ENCODE results near the gene DCXR. TPM values are rescaled to one million over a fixed set of nuclear protein-coding genes. Genes with fewer than 3 reads are reported as not detected.

DCXR gene
- total RNA-seq (2022; extraction: Qiagen RNA extraction) = 64.0 to 107 TPM (median 101 TPM) in 5 replicates

GRCh38 chr17:82037092-82037888 is at the start of gene DCXR:
Gene DCXR, minus strand, starts transcription at chr17:82037697. Its CDS starts 15 bp downstream, at chr17:82037682.

DNA sequence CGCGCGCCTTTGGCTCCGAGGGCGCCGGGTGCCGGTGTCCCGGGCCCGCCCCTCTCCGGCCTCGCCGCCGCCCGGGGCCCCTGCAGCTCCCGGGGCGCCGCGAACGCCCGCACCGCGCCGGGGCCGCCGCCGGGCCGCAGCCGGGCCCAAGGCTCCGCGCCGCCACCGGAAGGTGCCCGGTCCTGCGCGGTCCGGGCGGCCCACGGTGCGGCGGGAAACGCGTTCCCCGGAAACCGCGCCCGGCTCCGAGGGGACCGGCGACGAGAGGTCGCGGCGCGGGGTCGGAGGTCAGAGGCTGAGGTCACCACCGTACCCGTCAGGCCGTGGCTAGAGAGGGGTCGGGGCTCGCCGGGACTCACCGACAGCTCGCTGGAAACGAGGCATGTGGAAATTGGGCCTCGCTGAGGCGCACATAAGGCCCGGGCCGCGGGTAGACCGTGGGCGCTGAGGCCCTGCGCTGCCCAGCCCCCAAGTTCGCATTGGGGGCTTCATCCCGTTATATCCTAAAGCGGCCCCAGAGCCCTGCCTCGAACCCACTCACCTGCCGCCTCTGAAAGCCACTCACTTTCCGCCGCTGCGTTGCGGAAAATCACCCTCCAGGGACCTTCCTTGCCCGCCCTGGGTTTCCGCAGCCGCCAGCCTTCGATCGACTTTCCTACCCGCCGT is 28.3 kb upstream of the DCXR start, which contains the start of gene DUS1L:
TSS of gene DUS1L (minus strand) at position 167 of the 666 bp plus-strand sequence. CDS start 745 bp downstream, outside the sequence.

GRCh38 chr17:82051776-82052637 is 14.5 kb upstream of the DCXR start, which contains the start of the genes GPS1 and RFNG:
Gene GPS1, plus strand, starts transcription at chr17:82051898. Its CDS starts 34 bp downstream, at chr17:82051932.
Gene RFNG, minus strand, starts transcription at chr17:82051811. Its CDS starts 45 bp downstream, at chr17:82051766.

GRCh38 chr17:82031303-82031884 is 6.1 kb downstream of the DCXR start, which contains the start of gene RAC3:
Gene RAC3, plus strand, starts transcription at chr17:82031678. Its CDS starts 84 bp downstream, at chr17:82031762.

DNA sequence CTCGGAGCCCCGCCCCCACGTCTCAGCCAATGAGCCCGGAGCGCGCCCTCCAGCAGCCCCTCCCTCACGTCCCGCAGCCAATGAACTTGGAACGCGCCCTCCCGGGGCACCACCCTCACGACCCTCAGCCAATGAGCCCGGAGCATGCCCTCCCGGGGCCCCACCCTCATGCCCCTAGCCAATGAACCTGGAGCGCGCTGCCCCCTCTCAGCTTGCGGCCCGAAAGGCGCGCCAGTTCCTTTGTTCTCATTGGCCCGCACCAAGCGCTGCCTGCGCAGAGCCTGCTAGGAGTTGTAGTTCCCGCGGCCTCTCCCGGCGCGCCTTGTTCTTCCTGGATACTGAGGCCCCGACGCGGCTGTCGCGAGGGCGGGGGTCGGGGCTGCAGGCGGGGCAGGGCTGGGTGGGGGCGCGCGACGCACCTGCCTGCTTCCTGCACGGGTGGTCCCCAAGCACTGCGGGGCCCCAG is 14.5 kb downstream of the DCXR start, which contains the start of gene LRRC45:
TSS of gene LRRC45 (plus strand) at position 325 of the 466 bp plus-strand sequence. CDS start 339 bp downstream, outside the sequence.

DNA sequence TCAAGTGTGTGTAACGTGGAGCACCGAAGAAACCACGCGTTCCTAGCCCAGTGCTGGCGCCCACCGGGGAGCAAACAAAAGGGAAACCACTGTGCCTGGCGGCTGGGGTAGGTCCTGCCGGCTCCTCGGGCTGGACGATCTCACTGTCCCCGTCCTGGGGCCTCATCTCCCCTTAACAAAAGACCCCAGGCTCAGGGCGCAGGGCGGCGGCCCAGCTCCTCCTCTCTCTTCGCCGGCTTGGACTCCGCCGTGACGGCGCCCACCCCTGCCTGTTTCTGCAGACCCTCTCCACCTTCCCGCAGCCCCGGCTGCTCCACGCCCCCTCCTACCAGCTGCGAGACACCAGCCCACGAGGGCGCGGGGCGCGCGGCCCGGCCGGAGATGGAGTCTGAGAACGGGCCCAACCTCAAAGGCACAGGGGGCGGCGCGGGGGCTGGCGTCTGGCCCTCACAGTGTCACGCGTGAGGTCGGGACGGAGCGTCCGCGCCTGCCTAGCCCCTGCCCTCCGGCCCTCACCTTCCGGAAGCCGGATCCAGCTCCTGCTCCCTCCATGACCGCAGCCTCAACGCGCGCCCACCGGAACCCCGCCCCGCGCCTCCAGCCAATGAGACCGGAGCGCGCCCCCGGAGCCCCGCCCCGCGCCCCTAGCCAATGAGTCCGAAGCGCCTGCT is 15.1 kb downstream of the DCXR start, which contains the start of gene CENPX:
TSS of gene CENPX (minus strand) at position 569 of the 671 bp plus-strand sequence. CDS start at position 552, 17 bp downstream.

Other genes starting within 250 kb of the DCXR start
- gene GCGR, start 233.5 kb downstream of the DCXR start, total RNA-seq (2022; extraction: Qiagen RNA extraction) = 0.17 to 0.50 TPM (median 0.23 TPM) in 5 replicates
- gene MCRIP1, start 204.4 kb downstream of the DCXR start, total RNA-seq (2022; extraction: Qiagen RNA extraction) = 78.0 to 115 TPM (median 102 TPM) in 5 replicates
- 0.10 to 0.43 TPM (median 0.17 TPM) in 4 of 5 replicates, not detected in the other for gene PPP1R27, start 202.6 kb downstream of the DCXR start, total RNA-seq (2022; extraction: Qiagen RNA extraction)
- 690 to 732 TPM (median 705 TPM) in 5 replicates for gene P4HB, start 177.2 kb downstream of the DCXR start, total RNA-seq (2022; extraction: Qiagen RNA extraction)
- 603 to 678 TPM (median 626 TPM) in 5 replicates for gene ARHGDIA, start 166.4 kb downstream of the DCXR start, total RNA-seq (2022; extraction: Qiagen RNA extraction)
- gene ALYREF, start 146.1 kb downstream of the DCXR start, total RNA-seq (2022; extraction: Qiagen RNA extraction) = 170 to 255 TPM (median 241 TPM) in 5 replicates
- gene ANAPC11, start 146.0 kb downstream of the DCXR start, total RNA-seq (2022; extraction: Qiagen RNA extraction) = 182 to 330 TPM (median 298 TPM) in 5 replicates
- gene NPB, start 135.5 kb downstream of the DCXR start, total RNA-seq (2022; extraction: Qiagen RNA extraction) = 0.51 to 0.77 TPM (median 0.61 TPM) in 5 replicates
- 12.9 to 17.1 TPM (median 16.7 TPM) in 5 replicates for gene PCYT2, start 126.3 kb downstream of the DCXR start, total RNA-seq (2022; extraction: Qiagen RNA extraction)
- gene SIRT7, start 119.5 kb downstream of the DCXR start, total RNA-seq (2022; extraction: Qiagen RNA extraction) = 28.6 to 46.2 TPM (median 44.4 TPM) in 5 replicates
- gene MAFG, start 110.0 kb downstream of the DCXR start, total RNA-seq (2022; extraction: Qiagen RNA extraction) = 29.9 to 49.3 TPM (median 41.7 TPM) in 5 replicates
- 66.6 to 94.6 TPM (median 92.7 TPM) in 5 replicates for gene PYCR1, start 100.4 kb downstream of the DCXR start, total RNA-seq (2022; extraction: Qiagen RNA extraction)
- gene MYADML2, start 90.5 kb downstream of the DCXR start, total RNA-seq (2022; extraction: Qiagen RNA extraction) = not detected in 5 replicates
- 0.30 to 0.57 TPM (median 0.45 TPM) in 5 replicates for gene NOTUM, start 76.5 kb downstream of the DCXR start, total RNA-seq (2022; extraction: Qiagen RNA extraction)
- gene ASPSCR1, start 60.1 kb downstream of the DCXR start, total RNA-seq (2022; extraction: Qiagen RNA extraction) = 23.6 to 32.1 TPM (median 29.2 TPM) in 5 replicates
- gene CENPX, start 14.8 kb downstream of the DCXR start, total RNA-seq (2022; extraction: Qiagen RNA extraction) = 148 to 219 TPM (median 196 TPM) in 5 replicates
- gene LRRC45, start 14.4 kb downstream of the DCXR start, total RNA-seq (2022; extraction: Qiagen RNA extraction) = 10.5 to 20.2 TPM (median 16.2 TPM) in 5 replicates
- gene RAC3, start 6.0 kb downstream of the DCXR start, total RNA-seq (2022; extraction: Qiagen RNA extraction) = 22.8 to 41.7 TPM (median 37.9 TPM) in 5 replicates
- gene RFNG, start 14.1 kb upstream of the DCXR start, total RNA-seq (2022; extraction: Qiagen RNA extraction) = 16.5 to 27.3 TPM (median 26.4 TPM) in 5 replicates
- gene GPS1, start 14.2 kb upstream of the DCXR start, total RNA-seq (2022; extraction: Qiagen RNA extraction) = 100 to 150 TPM (median 145 TPM) in 5 replicates
- 77.1 to 164 TPM (median 141 TPM) in 5 replicates for gene DUS1L, start 28.1 kb upstream of the DCXR start, total RNA-seq (2022; extraction: Qiagen RNA extraction)
- 100 to 142 TPM (median 139 TPM) in 5 replicates for gene FASN, start 60.5 kb upstream of the DCXR start, total RNA-seq (2022; extraction: Qiagen RNA extraction)
- gene CCDC57, start 175.1 kb upstream of the DCXR start, total RNA-seq (2022; extraction: Qiagen RNA extraction) = 17.5 to 27.8 TPM (median 25.5 TPM) in 5 replicates
- gene SLC16A3, start 191.3 kb upstream of the DCXR start, total RNA-seq (2022; extraction: Qiagen RNA extraction) = 102 to 140 TPM (median 132 TPM) in 5 replicates
- 163 to 200 TPM (median 196 TPM) in 5 replicates for gene CSNK1D, start 236.0 kb upstream of the DCXR start, total RNA-seq (2022; extraction: Qiagen RNA extraction)

Measured in A549 treated with CORT108297 at 1 μM for 4 hours (cell line).